Fibroblast of lung (primary cell): Measurements from ENCODE around the gene MCM3AP.

Experiments
- CTCF ChIP-seq, 2 donors: IDR thresholded peaks in 1 of 2; conservative IDR thresholded peaks in 1 of 2; 1 replicate in 1 of 2; 2 replicates in 1 of 2; pipeline ENCODE4 v1.5.1; 2011 to 2012; ENCODE audit warnings: low read length in 2 of 2, control low read depth in 1 of 2, inconsistent platforms in 1 of 2, low read depth in 1 of 2, mild to moderate bottlenecking in 1 of 2
- EZH2 ChIP-seq: IDR thresholded peaks from 2 replicates; pipeline ENCODE4 v1.5.1; 2012; ENCODE audit warnings: low read length, control low read depth, mild to moderate bottlenecking; ENCODE audit errors: missing control alignments

GRCh38 chr21:46228345-46229051, 56.9 kb downstream of the MCM3AP start, which contains the start of gene LSS:
- TF ChIP-seq CTCF (conservative IDR thresholded peaks at IDR 0.05 in 1 of 2, IDR thresholded peaks at IDR 0.05 in 1 of 2; ENCODE audit: low read depth in 1 of 2, low read length in 2 of 2), result no peak
- TF ChIP-seq EZH2, result no peak
